Hepatic stellate cell (primary cell): ENCODE measurements around the gene SLC25A17.
"Not testable (repeated sequence)": the region's sequence is repeated elsewhere in the genome, so short reads cannot be mapped to it uniquely, and the experiment has no call there.

ENCODE experiments used
- DNase-seq: peaks from one replicate; pipeline ENCODE4 v3.0.0; 2011; ENCODE audit warnings: low spot score

Gene SLC25A17

GRCh38 chr22:40720156-40720537, 99.0 kb downstream of the SLC25A17 start:
- not testable (repeated sequence) for DNase-seq
